MM.1S (cell line): ENCODE results near the gene SPDL1.
"Not testable (repeated sequence)": the region's sequence is repeated elsewhere in the genome, so short reads cannot be mapped to it uniquely, and the experiment has no call there.

ENCODE experiments used
- DNase-seq: peaks from one replicate; pipeline ENCODE4 v3.0.0-alpha.2; 2015
- H2AFZ ChIP-seq: fragments of 300-600 bp; sonication (generic); 2 replicates; pipeline ENCODE4 v1.6.0; 2016; ENCODE audit warnings: antibody characterized with exemption, low read length
- H3F3A ChIP-seq: fragments of 300-600 bp; sonication (generic); 2 replicates; pipeline ENCODE4 v1.6.1; 2016; ENCODE audit warnings: mild to moderate bottlenecking, antibody characterized with exemption, low read length, moderate library complexity, mixed read lengths; ENCODE audit not compliant: insufficient read depth
- H3K27ac ChIP-seq: fragments of 300-600 bp; sonication (generic); 2 replicates; pipeline ENCODE4 v1.5.1; 2016; ENCODE audit warnings: mild to moderate bottlenecking, low read length
- H3K27me3 ChIP-seq: fragments of 300-600 bp; sonication (generic); replicated peaks from 2 replicates; pipeline ENCODE4 v1.6.0; 2016; ENCODE audit warnings: low read length; ENCODE audit not compliant: insufficient read depth
- H3K36me3 ChIP-seq: fragments of 300-600 bp; sonication (generic); replicated peaks from 2 replicates; pipeline ENCODE4 v1.6.1; 2016; ENCODE audit warnings: mild to moderate bottlenecking, low read length, mixed read lengths; ENCODE audit not compliant: insufficient read depth
- H3K4me1 ChIP-seq: fragments of 300-600 bp; sonication (generic); 2 replicates; pipeline ENCODE4 v1.6.1; 2016; ENCODE audit warnings: low read length, mixed read lengths
- H3K4me2 ChIP-seq: fragments of 300-600 bp; sonication (generic); 2 replicates; pipeline ENCODE4 v1.6.0; 2016; ENCODE audit warnings: low read depth, low read length
- H3K4me3 ChIP-seq: fragments of 300-600 bp; sonication (generic); 2 replicates; pipeline ENCODE4 v1.5.1; 2016; ENCODE audit warnings: low read length, mixed read lengths
- H3K79me2 ChIP-seq: fragments of 300-600 bp; sonication (generic); 2 replicates; pipeline ENCODE4 v1.6.1; 2016; ENCODE audit warnings: mixed run types, low read length, mixed read lengths
- H3K9ac ChIP-seq: fragments of 300-600 bp; sonication (generic); 2 replicates; pipeline ENCODE4 v1.6.1; 2016; ENCODE audit warnings: low read length, mixed read lengths
- H3K9me2 ChIP-seq: fragments of 300-600 bp; sonication (generic); replicated peaks from 2 replicates; pipeline ENCODE4 v1.6.1; 2016; ENCODE audit warnings: mild to moderate bottlenecking, low read length, mixed read lengths; ENCODE audit not compliant: insufficient read depth
- H3K9me3 ChIP-seq: fragments of 300-600 bp; sonication (generic); replicated peaks from 2 replicates; pipeline ENCODE4 v1.6.1; 2016; ENCODE audit warnings: mild to moderate bottlenecking, low read length, mixed read lengths; ENCODE audit not compliant: insufficient read depth
- H4K20me1 ChIP-seq: fragments of 300-600 bp; sonication (generic); 2 replicates; pipeline ENCODE4 v1.6.1; 2016; ENCODE audit warnings: mild to moderate bottlenecking, low read length, moderate library complexity, mixed read lengths; ENCODE audit not compliant: insufficient read depth
- CTCF ChIP-seq: fragments of 300-600 bp; sonication (generic); IDR thresholded peaks from 2 replicates; pipeline ENCODE4 v1.5.1; 2016; ENCODE audit warnings: antibody characterized with exemption, low read length, mixed read lengths
- EZH2 ChIP-seq: fragments of 300-600 bp; sonication (generic); optimal IDR thresholded peaks from 2 replicates; pipeline ENCODE3; 2017; ENCODE audit warnings: low read depth, mild to moderate bottlenecking, antibody characterized with exemption, low read length, mixed read lengths
- EZH2phosphoT487 ChIP-seq: fragments of 300-600 bp; sonication (generic); IDR thresholded peaks from 2 replicates; pipeline ENCODE4 v1.6.1; 2018; ENCODE audit warnings: antibody characterized with exemption, low read length

SPDL1 gene

DNA sequence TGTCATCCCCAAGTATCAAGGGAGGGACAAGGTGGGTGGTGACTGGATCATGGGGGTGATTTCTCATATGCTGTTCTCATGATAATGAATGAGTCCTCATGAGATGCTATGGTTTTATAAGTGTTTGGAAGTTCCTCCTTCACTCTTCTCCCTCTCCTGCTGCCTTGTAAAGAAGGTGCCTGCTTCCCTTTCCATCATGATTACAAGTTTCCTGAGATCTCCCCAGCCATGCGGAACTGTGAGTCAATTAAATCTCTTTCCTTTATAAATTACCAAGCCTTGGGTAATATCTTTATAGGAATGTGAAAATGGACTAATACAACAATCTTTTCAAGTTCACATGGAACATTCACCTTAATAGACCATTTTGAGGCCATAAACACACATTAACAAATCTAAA, 32.0 kb downstream of the SPDL1 start:
- Histone ChIP-seq H3F3A (no peaks in the 10 kb centered on the region), H3K9me2 (no peaks in the 10 kb centered on the region), H3K79me2 (no peaks in the 10 kb centered on the region), H3K27ac (no peak overlapping the region), H3K27me3 (no peaks in the 10 kb centered on the region), H3K4me3 (no peak overlapping the region), H3K36me3 (no peaks in the 10 kb centered on the region), H4K20me1 (no peaks in the 10 kb centered on the region), H3K4me2 (no peak overlapping the region), H3K9ac (no peak overlapping the region), H3K9me3 (no peaks in the 10 kb centered on the region), H2AFZ (no peak overlapping the region), H3K4me1 (no peaks in the 10 kb centered on the region)
- no peak for DNase-seq
- TF ChIP-seq EZH2phosphoT487 (no peak), EZH2 (no peak), CTCF (no peak)

DNA sequence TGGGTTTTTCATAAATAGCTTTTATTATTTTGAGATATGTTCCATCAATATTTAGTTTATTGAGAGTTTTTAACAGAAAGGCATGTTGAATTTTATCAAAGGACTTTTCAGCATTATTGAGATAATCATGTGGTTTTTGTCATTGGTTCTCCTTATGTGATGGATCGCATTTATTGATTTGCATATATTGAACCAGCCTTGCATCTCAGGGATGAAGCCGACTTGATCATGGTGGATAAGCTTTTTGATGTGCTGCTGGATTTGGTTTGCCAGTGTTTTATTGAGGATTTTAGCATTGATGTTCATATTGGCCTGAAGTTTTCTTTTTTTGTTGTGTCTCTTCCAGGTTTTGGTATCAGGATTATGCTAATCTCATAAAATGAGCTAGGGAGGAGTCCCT, 40.7 kb downstream of the SPDL1 start:
- DNase-seq, H3K36me3 ChIP-seq, H3K4me1 ChIP-seq, H3K4me2 ChIP-seq, H3F3A ChIP-seq, H4K20me1 ChIP-seq, H2AFZ ChIP-seq, H3K9ac ChIP-seq, H3K9me2 ChIP-seq, H3K27me3 ChIP-seq, H3K27ac ChIP-seq, H3K79me2 ChIP-seq, H3K4me3 ChIP-seq, H3K9me3 ChIP-seq: not testable (repeated sequence)

- no peak overlapping the region for H2AFZ ChIP-seq
- DNase-seq = no peak
- H3K36me3 ChIP-seq = no peaks in the 10 kb centered on the region
- H3K4me3 ChIP-seq = no peak overlapping the region
- H3K4me1 ChIP-seq = no peaks in the 10 kb centered on the region
- H3K27me3 ChIP-seq = no peaks in the 10 kb centered on the region
- H3K79me2 ChIP-seq = no peaks in the 10 kb centered on the region
- H3K27ac ChIP-seq = no peak overlapping the region
- H3K9me3 ChIP-seq = no peaks in the 10 kb centered on the region
- H3K4me2 ChIP-seq = no peak overlapping the region
- no peak overlapping the region for H3K9ac ChIP-seq
- H3K9me2 ChIP-seq = no peaks in the 10 kb centered on the region
- no peaks in the 10 kb centered on the region for H3F3A ChIP-seq
- no peak for TF ChIP-seq EZH2
- TF ChIP-seq CTCF = no peak
- TF ChIP-seq EZH2phosphoT487 = no peak
- H4K20me1 ChIP-seq = no peaks in the 10 kb centered on the region
Observed at GRCh38 chr5:169626779-169627178, 43.2 kb downstream of the SPDL1 start.

- H3K27ac ChIP-seq = no peak overlapping the region
- H3K9ac ChIP-seq = no peak overlapping the region
- H3K9me2 ChIP-seq = no peaks in the 10 kb centered on the region
- no peaks in the 10 kb centered on the region for H3K79me2 ChIP-seq
- no peak overlapping the region for H2AFZ ChIP-seq
- H4K20me1 ChIP-seq = no peaks in the 10 kb centered on the region
- no peaks in the 10 kb centered on the region for H3K4me1 ChIP-seq
- TF ChIP-seq EZH2 (no peak), CTCF (no peak), EZH2phosphoT487 (no peak)
- H3K9me3 ChIP-seq = no peaks in the 10 kb centered on the region
- H3F3A ChIP-seq = no peaks in the 10 kb centered on the region
- H3K36me3 ChIP-seq = no peaks in the 10 kb centered on the region
- no peak for DNase-seq
- no peak overlapping the region for H3K4me2 ChIP-seq
- no peaks in the 10 kb centered on the region for H3K27me3 ChIP-seq
- no peak overlapping the region for H3K4me3 ChIP-seq
Observed at GRCh38 chr5:169627551-169627950, 44.0 kb downstream of the SPDL1 start.
